CD4-positive, alpha-beta T cell (primary cell): ENCODE data around the gene CCNI. TPM values are rescaled to one million over a fixed set of nuclear protein-coding genes. Genes with fewer than 3 reads are reported as not detected.

Experiments
- ATAC-seq: fragments of 200-7000 bp; cut with Tn5 transposase; one replicate; pipeline ENCODE4 v1.10.0; 2022; ENCODE audit warnings: mild to moderate bottlenecking; ENCODE audit not compliant: poor library complexity
- CTCF ChIA-PET: fragments of 350-600 bp; sonication (Branson Sonifier 250); formaldehyde crosslinking; loops from one replicate; lab custom pipeline; 2021; ENCODE audit warnings: antibody characterized with exemption, inconsistent platforms; lab: Charles Lee
- POLR2A ChIA-PET: fragments of 350-600 bp; sonication (Branson Sonifier 250); formaldehyde crosslinking; loops from one replicate; lab custom pipeline; 2021; ENCODE audit warnings: antibody characterized with exemption, inconsistent platforms; lab: Charles Lee
- DNase-seq, 14 experiments: peaks; one replicate each; pipeline ENCODE4 v3.0.0-alpha.2; 2013 to 2020; ENCODE audit warnings: mixed read lengths in 2 of 14
- H3K27ac ChIP-seq, 2 donors: one replicate each; pipeline versions ENCODE4 v1.5.1 to v1.7.0; 2013; ENCODE audit warnings: low read length in 2 of 2, low read depth in 1 of 2, mild to moderate bottlenecking in 1 of 2
- H3K27me3 ChIP-seq, 2 experiments: 1 replicate in 1 of 2; 2 replicates in 1 of 2; pipeline versions ENCODE4 v1.6.1 to v1.7.0; 2013; ENCODE audit warnings: low read length in 2 of 2, control low read depth in 1 of 2, mild to moderate bottlenecking in 1 of 2, moderate library complexity in 1 of 2; ENCODE audit not compliant: insufficient read depth in 2 of 2, control insufficient read depth in 1 of 2
- H3K36me3 ChIP-seq: one replicate; pipeline ENCODE4 v1.6.1; 2013; ENCODE audit warnings: low read length, control low read depth; ENCODE audit not compliant: insufficient read depth
- H3K4me1 ChIP-seq: one replicate; pipeline ENCODE4 v1.6.1; 2013; ENCODE audit warnings: low read length, control low read depth; ENCODE audit not compliant: insufficient read depth
- H3K4me3 ChIP-seq: one replicate; pipeline ENCODE4 v1.5.1; 2013; ENCODE audit warnings: mild to moderate bottlenecking, low read length, moderate library complexity
- H3K9me3 ChIP-seq, 2 experiments: 1 replicate in 1 of 2; 2 replicates in 1 of 2; pipeline versions ENCODE4 v1.6.1 to v1.7.0; 2013; ENCODE audit warnings: low read length in 2 of 2, mild to moderate bottlenecking in 2 of 2, control low read depth in 1 of 2, moderate library complexity in 1 of 2; ENCODE audit not compliant: control insufficient read depth in 1 of 2, insufficient read depth in 1 of 2
- H3K27ac Mint-ChIP-seq: one replicate; pipeline ENCODE4 v1.8.0; 2020; ENCODE audit warnings: mixed read lengths
- H3K27me3 Mint-ChIP-seq: one replicate; pipeline ENCODE4 v1.8.0; 2021; ENCODE audit warnings: mixed read lengths
- H3K36me3 Mint-ChIP-seq: one replicate; pipeline ENCODE4 v1.8.0; 2021; ENCODE audit warnings: low read depth, mixed read lengths
- H3K4me1 Mint-ChIP-seq: one replicate; pipeline ENCODE4 v1.8.0; 2021; ENCODE audit warnings: low read depth, mixed read lengths
- H3K4me3 Mint-ChIP-seq: one replicate; pipeline ENCODE4 v1.8.0; 2020; ENCODE audit warnings: mild to moderate bottlenecking, mixed read lengths
- H3K9me3 Mint-ChIP-seq: one replicate; pipeline ENCODE4 v1.8.0; 2020; ENCODE audit warnings: mixed read lengths
- intact Hi-C, 2 experiments: fragments of 100-400 bp; cut with DNase I in 1 of 2; cut with micrococcal nuclease in 1 of 2; formaldehyde crosslinking; loops; one replicate each; pipeline versions ENCODE4 v1.15.1 to v1.9.0; 2023 to 2025; cut with DNase I, micrococcal nuclease
- total RNA-seq, 174 experiments: library from RNA in 2 of 174; stranded (reverse) in 2 of 174; gene quantifications; one replicate each; pipeline ENCODE4 v1.2.3 and lab custom pipeline; 2021 to 2026
- TF ChIP-seq, protein P1 (sequence below): fragments of 200-600 bp; IDR thresholded peaks from one replicate; pipeline ENCODE4 v1.8.0; 2022; ENCODE audit warnings: antibody characterized with exemption, mild to moderate bottlenecking

The CCNI gene
- total RNA-seq, 2 experiments from 2014 or later, result 385 to 418 TPM

- ChIA-PET POLR2A (interaction anchor here (0.6 kb wide), 1 partner anchor 140 kb away, joined by 5 read pairs; no protein-coding TSS in a partner anchor), CTCF (interaction anchor here (1.1 kb wide), 1 partner anchor 23 kb away, joined by 3 read pairs; no protein-coding TSS in a partner anchor)
- Histone ChIP-seq H3K4me1 (no peaks in the 10 kb centered on the region), H3K36me3 (no peaks in the 10 kb centered on the region), H3K4me3 (no peak overlapping the region), H3K27ac (no peak overlapping the region), H3K9me3 (no peaks in the 10 kb centered on the region), H3K27me3 (no peaks in the 10 kb centered on the region)
- Mint-ChIP-seq H3K27me3 (peaks cover 5% of the 10 kb centered on the region), H3K4me3 (no peak overlapping the region), H3K9me3 (no peaks in the 10 kb centered on the region), H3K36me3 (no peaks in the 10 kb centered on the region), H3K4me1 (no peaks in the 10 kb centered on the region), H3K27ac (no peak overlapping the region)
- intact Hi-C loops, result no loop called here
- ATAC-seq (no peak), DNase-seq (no peak)
- TF ChIP-seq, protein P1, sequence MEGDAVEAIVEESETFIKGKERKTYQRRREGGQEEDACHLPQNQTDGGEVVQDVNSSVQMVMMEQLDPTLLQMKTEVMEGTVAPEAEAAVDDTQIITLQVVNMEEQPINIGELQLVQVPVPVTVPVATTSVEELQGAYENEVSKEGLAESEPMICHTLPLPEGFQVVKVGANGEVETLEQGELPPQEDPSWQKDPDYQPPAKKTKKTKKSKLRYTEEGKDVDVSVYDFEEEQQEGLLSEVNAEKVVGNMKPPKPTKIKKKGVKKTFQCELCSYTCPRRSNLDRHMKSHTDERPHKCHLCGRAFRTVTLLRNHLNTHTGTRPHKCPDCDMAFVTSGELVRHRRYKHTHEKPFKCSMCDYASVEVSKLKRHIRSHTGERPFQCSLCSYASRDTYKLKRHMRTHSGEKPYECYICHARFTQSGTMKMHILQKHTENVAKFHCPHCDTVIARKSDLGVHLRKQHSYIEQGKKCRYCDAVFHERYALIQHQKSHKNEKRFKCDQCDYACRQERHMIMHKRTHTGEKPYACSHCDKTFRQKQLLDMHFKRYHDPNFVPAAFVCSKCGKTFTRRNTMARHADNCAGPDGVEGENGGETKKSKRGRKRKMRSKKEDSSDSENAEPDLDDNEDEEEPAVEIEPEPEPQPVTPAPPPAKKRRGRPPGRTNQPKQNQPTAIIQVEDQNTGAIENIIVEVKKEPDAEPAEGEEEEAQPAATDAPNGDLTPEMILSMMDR, result no peak
These were observed 41.9 kb upstream of the CCNI start for GRCh38 chr4:77117721-77118120.

GRCh38 chr4:77113069-77113468, 37.3 kb upstream of the CCNI start:
- Histone ChIP-seq H3K27me3 (no peaks in the 10 kb centered on the region), H3K4me3 (no peak overlapping the region), H3K27ac (no peak overlapping the region), H3K36me3 (no peaks in the 10 kb centered on the region), H3K4me1 (no peaks in the 10 kb centered on the region), H3K9me3 (no peaks in the 10 kb centered on the region)
- no peak overlapping the region for H3K4me3 Mint-ChIP-seq
- no peaks in the 10 kb centered on the region for H3K4me1 Mint-ChIP-seq
- peaks cover 1% of the 10 kb centered on the region for H3K27me3 Mint-ChIP-seq
- no peak for ATAC-seq
- H3K27ac Mint-ChIP-seq, result no peak overlapping the region
- H3K36me3 Mint-ChIP-seq, result no peaks in the 10 kb centered on the region
- DNase-seq, result no peak
- ChIA-PET CTCF (no interaction called here), POLR2A (no interaction called here)
- H3K9me3 Mint-ChIP-seq, result no peaks in the 10 kb centered on the region
- TF ChIP-seq, protein P1, result no peak
- intact Hi-C loops, result no loop called here

DNA sequence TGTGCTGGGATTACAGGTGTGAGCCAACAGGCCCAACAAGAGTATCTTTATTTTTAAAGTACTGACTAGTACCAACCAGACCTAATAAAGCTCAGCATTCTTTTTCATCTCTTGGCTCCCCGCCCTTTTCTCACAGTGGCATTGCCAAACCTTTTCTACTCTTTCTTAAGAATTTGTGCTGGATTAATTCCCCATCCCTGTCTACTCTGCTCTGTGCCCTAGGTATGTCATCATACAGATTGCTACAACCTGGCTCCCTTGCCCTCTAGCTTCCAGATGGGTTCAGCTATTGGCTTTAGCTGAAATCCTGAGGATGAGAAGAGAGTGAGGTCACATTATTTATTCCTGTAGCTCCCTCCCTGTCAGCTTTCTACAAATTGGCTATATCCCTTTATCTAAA, 34.9 kb upstream of the CCNI start:
- ATAC-seq, result no peak
- H3K9me3 Mint-ChIP-seq, result no peaks in the 10 kb centered on the region
- no peak overlapping the region for H3K4me3 ChIP-seq
- no peaks in the 10 kb centered on the region for H3K4me1 ChIP-seq
- no peak for DNase-seq
- intact Hi-C loops, result no loop called here
- H3K27me3 Mint-ChIP-seq, result peaks cover 9% of the 10 kb centered on the region
- no peak overlapping the region for H3K27ac Mint-ChIP-seq
- H3K4me1 Mint-ChIP-seq, result no peaks in the 10 kb centered on the region
- TF ChIP-seq, protein P1, result no peak
- POLR2A ChIA-PET, result no interaction called here
- CTCF ChIA-PET, result no interaction called here
- H3K9me3 ChIP-seq, result no peaks in the 10 kb centered on the region
- H3K27ac ChIP-seq, result no peak overlapping the region
- H3K27me3 ChIP-seq, result no peaks in the 10 kb centered on the region
- no peaks in the 10 kb centered on the region for H3K36me3 ChIP-seq
- no peak overlapping the region for H3K4me3 Mint-ChIP-seq
- H3K36me3 Mint-ChIP-seq, result no peaks in the 10 kb centered on the region
